Fibroblast of the aortic adventitia (primary cell): ENCODE measurements around the gene DQX1. TPM values are rescaled to one million over a fixed set of nuclear protein-coding genes. Genes with fewer than 3 reads are reported as not detected.
"Not testable (repeated sequence)": the region's sequence is repeated elsewhere in the genome, so short reads cannot be mapped to it uniquely, and the experiment has no call there.

ENCODE experiments used
- DNase-seq: peaks from one replicate; pipeline ENCODE4 v3.0.0-alpha.2; 2010; ENCODE audit warnings: low read depth
- H3K4me3 ChIP-seq: 2 replicates; pipeline ENCODE4 v1.5.1; 2011; ENCODE audit warnings: low read depth, mild to moderate bottlenecking, control low read depth, low read length, moderate library complexity
- CTCF ChIP-seq: IDR thresholded peaks from 2 replicates; pipeline ENCODE4 v1.5.1; 2011; ENCODE audit warnings: mild to moderate bottlenecking, low read length, control low read depth, inconsistent platforms; ENCODE audit not compliant: insufficient read depth
- total RNA-seq: library from RNA; depleted of rRNA; stranded (reverse); fragments of >200 nt; gene quantifications from 2 replicates; pipeline ENCODE4 v1.2.3, GENCODE V29; 2012; ENCODE audit warnings: low replicate concordance

DQX1 gene
- total RNA-seq, 1 donor, result 0.27 TPM

- no peak for TF ChIP-seq CTCF
- DNase-seq, result no peak
- no peak overlapping the region for H3K4me3 ChIP-seq
Observed at GRCh38 chr2:74489906-74490305, 36.1 kb downstream of the DQX1 start.

- no peak overlapping the region for H3K4me3 ChIP-seq
- TF ChIP-seq CTCF, result no peak
- DNase-seq, result no peak
Observed at GRCh38 chr2:74488643-74489481, 37.2 kb downstream of the DQX1 start.

- H3K4me3 ChIP-seq, result no peak overlapping the region
- no peak for TF ChIP-seq CTCF
- DNase-seq, result no peak
Observed at GRCh38 chr2:74486141-74486540, 39.9 kb downstream of the DQX1 start.

- H3K4me3 ChIP-seq, result peak overlapping the region; percentile 97
- DNase-seq, result not testable (repeated sequence)
Observed at GRCh38 chr2:74483675-74484164, 42.3 kb downstream of the DQX1 start.

GRCh38 chr2:74482801-74483674, 43.0 kb downstream of the DQX1 start, which contains the start of the genes CCDC142 and TTC31:
Gene CCDC142, minus strand, starts transcription at chr2:74482998. Its CDS starts 161 bp downstream, at chr2:74482837.
Gene TTC31, plus strand, starts transcription at chr2:74483081. Its CDS starts 15 bp downstream, at chr2:74483096.
- TF ChIP-seq CTCF, result peak; percentile 89
- H3K4me3 ChIP-seq, result peak within 1 kb of the TSS; percentile 97
- DNase-seq, result peak; percentile 96

GRCh38 chr2:74481961-74482800, 43.9 kb downstream of the DQX1 start:
- no peak for DNase-seq
- no peak for TF ChIP-seq CTCF
- peak overlapping the region; percentile 97 for H3K4me3 ChIP-seq
